ENCODE results near the gene FCSK.
"Not testable (repeated sequence)": the region's sequence is repeated elsewhere in the genome, so short reads cannot be mapped to it uniquely, and the experiment has no call there.

FCSK gene

DNA sequence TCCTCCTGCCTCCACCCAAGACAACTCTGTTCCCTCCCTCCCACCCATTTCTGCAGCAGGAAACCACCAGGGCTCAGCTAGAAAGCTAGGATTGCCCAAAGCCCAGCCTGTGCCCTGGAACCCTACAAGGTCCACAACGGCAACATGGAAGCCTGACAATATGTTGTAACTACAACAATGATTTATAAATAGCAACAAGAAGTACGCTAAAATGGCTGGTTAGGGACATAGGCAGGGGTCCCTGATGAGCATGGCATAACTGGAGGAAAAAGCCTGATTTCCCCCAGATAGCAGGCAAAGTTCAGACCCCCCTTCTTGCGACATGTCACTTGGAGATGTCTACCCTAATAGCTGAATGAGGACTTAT is 22.1 kb upstream of the FCSK start:
- DNase-seq (ENCODE audit: low spot score): no peak

DNA sequence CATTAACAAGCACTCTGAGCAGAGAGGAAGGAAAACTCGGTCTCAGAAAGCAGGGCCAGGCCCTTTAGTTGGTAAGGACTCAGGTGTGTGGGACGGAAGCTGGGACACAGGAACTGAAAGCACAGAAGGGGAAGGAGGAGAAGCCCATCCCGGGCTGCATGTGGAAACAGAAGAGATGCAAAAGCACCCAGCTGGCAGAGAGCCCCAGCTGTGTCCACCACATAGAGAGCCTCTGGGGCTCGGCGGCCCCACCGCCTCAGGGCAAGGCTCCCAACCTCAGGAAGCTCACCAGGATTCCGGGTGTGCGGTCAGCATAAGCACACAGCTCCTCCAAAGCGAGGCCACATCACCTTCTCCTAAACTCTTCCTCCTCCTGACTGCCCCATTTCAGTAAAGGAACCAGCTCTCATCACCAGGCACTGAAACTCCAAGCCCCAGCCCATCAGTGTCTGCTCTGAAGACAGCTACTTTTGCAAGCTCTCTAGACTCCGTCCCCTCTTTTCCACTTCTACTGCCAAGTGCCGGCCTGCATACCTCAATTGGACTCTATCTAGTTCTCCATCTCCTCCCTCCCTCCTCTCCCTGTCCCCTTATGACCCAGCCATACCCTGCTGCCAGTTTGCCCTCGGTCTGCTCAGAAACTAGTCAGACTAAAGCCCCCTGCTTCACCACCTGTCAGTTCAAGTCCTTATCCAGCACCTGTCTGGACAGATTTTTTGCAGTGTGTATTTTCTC is 21.5 kb upstream of the FCSK start:
- no peak for DNase-seq (ENCODE audit: low spot score)

DNA sequence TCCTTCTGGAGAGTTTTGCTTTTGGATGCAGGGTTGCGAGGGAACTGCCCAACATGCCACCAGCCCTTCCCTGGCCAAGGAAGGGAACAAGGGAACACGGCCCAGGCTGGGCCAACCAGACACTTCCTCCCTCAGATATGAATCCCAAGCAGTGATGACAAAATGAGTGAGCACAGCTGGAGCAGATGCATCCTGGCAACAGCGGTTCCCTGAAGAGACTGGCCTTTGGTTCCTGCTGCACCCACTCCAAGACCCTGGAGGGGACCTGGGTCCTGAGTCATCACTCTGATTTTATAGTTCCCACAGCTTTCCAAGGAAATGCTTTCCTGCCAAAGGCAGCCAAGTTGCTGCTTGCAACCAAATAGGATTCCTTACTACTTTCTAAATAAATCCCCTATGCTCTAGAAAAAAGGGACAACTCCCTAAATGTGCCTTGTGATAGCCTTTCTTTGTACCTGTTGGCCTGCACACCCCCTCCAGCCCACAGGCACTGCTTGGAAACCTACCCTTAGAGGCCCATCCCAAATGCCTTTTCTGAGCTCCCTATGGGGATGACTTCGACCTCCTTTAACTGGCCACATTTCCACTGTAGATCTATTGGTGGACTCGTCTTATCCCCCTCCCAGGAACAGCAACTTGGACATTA is 20.8 kb upstream of the FCSK start:
- no peak for DNase-seq (ENCODE audit: low spot score)

DNA sequence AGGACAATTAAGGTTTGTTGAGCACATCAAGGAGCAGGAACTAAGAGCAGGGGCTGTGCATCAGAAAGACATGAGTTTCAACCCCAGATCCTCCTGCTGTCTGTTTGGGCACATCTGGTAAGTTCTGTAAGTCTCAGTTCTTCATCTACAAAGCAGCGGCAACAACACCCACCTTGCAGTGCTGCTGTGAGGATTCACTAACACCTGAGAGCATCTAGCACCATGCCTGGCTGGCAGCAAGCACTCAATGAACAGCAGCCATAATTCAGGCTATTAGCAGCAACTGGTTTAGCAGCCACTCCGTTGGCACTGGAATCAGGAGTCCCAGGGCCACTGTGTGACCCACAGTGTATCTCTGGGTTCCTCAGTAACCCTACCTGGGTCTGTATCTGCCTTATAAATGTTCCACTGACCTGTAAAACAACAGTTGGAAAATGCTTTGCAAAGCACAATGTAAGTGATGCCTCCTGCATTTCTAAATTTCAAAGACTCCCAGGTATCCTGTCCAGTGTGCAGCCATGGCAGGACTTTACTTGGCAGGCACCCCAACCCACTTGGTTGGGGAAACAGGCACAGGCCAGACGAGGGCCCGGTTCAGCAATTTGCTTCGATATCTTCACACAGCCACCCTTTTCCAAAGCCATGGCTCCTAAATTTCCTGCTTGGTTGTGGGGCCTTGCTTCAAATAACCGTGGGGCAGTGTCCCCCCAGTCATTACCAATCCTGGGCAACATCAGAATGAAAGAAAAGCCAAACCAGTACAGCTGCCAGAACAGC is 19.7 kb upstream of the FCSK start:
- no peak for DNase-seq (ENCODE audit: low spot score)

DNA sequence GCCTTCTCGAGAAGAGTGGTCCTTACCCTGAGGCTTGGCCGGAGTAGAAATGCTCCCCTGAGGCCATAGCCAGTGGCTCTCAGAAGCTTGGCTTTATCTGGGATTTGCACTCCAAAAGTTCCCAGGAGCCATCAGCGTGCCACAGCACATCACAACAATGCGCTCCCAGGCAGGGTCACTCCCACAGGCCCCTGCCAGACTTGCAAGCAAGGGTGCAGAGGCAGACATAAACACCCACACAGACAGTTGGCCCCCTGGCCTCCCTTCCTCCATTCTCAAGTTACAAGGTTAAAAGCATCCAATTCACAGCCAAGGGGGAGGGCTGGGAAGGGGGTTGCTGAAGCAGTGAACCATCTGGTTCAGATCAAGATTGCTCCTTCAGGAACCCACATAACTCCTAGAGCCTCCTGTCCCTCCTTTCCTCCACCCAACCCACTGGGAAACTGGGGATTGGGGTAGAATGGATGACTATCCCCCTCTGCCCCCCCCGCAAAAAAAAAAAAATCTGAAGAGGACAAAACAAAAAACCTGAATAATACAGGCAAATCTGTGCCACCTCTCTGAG is 17.3 kb upstream of the FCSK start:
- no peak for DNase-seq (ENCODE audit: low spot score)

DNA sequence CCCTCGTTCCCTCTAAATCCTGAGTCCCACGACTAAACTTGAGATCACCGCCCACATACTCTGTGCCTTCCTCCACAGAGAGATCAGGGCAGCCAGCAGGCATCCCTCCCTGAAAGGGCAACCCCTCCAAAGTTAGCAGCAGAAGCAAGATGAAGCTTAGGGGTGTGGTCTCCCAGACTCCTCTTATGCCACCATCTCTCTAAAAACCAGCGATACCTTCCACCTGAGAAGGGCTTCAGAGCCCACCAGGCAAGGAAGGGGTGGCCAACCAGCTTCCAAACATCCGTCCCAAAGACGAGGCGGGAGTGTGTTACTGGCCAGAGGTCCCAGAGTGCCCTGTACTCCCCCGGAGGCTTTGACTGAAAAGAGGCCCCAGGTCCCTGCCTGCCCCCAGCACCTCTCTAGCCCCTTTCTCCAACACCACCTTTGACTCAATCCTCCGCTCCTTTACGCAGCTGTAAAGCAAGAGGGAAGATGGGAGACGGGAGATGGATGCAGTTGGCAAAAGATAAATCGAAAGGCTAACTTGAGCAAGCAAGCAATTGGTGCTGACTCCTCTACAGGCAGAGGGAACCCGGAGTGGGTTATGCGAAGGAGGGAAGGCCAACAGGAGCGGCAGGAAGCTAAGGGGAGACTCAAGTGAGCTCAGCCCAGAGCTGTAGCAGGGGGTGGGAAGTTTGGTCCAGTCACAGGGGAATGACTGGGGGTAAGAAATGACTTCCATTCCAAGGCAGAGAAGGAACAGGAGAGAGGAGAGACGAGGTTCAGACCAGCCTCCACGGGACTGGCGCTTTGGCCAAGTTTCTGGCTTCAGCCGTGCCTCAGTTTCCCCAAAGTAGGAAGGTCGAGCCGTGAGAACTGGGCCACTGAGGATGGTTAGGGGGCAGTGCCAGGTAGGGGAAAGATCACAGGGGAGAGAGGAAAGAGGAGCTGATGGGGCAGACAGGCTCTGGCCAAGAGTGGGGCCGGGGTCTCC is 16.5 kb upstream of the FCSK start:
- DNase-seq (ENCODE audit: low spot score): peak; percentile 69

DNA sequence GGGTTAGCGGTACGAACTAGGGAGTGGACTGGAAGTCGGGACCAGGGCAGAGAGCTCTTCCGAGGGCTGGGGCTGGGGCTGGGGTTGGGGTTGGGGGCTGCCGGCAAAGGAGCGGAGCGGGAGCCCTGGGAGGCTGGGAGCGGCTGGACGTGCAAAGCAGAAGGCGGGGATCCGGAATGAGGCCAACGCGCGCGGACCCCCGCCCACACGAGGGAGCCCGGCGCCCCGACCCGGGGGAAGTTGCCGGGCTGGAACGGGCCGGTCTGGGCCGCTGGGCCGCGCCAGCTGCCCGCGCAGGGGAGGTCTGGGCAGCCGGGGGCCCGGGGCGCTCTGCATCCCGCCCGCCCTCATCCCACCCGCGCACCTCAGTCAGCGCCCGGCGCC is 15.8 kb upstream of the FCSK start:
- no peak for DNase-seq (ENCODE audit: low spot score)

DNA sequence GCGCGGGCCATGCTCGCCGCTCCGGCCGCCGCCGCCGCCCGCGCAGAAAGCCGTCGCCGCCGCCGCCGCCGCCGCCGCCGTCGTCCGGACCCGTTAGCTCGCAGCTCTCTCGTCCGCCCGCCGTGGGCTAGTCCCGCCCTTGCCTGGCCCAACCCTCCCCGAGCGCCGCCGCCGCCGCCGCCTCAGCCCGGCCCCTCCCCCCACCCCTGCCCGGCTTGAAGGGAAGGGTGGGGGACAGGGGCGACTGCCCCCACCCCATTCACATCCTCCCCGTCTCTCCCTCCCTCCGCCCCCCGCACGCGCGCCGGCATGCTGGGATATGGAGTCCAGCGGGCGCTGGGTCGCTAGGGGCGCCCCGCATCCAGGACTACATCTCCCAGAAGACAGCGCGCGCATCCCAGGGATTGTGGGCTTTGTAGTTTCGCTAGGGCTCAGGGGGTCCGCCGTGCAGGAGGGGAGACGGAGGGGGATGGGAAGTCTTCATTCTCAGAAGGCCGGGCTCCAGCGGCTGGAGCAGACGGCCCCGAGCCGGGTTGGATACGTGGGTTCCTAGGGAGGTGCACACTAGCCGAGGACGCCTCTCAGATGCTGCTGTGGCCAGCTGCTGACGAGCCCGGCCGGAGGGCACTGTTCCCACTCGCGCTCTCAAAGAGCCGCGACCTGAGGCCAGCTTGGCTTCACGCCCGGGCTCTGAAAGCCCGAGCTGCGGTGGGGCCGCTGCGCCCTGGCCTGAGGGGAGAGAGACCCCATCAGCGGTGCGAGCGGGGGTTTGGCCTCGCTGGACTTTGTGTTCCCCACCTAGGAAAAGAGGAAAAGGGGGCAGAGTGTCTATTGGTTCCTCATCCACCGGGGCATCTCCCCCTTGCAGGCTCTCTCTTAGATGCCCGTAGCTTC is 15.2 kb upstream of the FCSK start, which contains the start of gene ST3GAL2:
ST3GAL2 (minus strand) TSS at position 132 of the 894 bp plus-strand sequence. CDS start 40,570 bp downstream, outside the sequence.
- DNase-seq (ENCODE audit: low spot score): peak; percentile 97

DNA sequence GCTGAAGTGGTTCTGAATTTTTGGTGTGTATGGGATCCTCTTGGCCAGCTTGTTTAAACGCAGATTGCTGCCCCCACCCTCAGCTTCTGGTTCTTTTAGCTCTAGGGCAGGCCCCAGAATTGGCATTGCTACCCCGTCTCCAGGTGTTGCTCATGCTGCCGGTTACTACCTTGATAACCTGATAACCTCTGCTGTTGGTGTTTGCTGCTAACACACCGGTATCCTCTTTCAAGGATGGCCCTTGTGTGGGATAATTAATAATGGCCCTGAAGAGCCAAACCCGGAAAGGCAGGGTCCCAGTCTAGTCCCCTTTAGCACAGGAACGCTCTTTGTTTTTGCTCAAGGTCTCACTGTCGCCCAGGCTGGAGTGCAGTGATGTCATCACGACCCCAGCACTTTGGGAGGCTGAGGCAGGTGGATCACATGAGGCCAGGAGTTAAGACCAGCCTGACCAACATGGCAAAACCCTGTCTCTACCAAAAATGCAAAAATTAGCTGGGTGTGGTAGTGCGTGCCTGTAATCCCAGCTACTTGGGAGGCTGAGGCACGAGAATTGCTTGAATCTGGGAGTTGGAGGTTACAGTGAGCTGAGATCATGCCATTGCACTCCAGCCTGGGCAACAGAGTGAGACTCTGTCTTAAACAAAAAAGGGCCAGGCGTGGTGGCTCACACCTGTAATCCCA is 14.2 kb upstream of the FCSK start:
- no peak for DNase-seq (ENCODE audit: low spot score)

DNA sequence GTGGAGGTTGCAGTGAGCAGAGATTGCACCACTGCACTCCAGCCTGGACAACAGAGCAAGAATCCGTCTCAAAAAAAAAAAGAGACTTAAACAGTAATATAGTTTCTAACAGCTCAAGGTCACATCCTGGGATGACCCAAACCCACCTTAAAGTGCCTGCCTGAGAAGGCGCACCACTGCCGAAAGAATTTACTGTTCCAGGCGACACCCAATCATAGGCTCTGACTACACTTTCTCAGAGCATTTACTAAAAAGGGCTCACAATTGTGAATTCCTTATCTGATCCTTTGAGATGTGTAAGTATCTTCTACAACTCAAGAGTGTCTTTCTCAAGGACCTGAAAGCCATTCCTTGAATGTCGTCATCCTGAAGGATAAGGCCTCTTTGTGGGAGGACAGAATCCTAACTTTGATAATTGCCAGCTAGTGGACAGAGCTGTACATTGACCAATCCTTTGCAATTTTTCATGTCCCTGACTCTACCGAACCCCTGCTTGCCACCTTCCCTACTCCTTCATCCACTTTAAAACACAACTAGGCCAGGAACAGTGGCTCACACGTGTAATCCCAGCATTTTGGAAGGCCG is 12.9 kb upstream of the FCSK start:
- no peak for DNase-seq (ENCODE audit: low spot score)

DNA sequence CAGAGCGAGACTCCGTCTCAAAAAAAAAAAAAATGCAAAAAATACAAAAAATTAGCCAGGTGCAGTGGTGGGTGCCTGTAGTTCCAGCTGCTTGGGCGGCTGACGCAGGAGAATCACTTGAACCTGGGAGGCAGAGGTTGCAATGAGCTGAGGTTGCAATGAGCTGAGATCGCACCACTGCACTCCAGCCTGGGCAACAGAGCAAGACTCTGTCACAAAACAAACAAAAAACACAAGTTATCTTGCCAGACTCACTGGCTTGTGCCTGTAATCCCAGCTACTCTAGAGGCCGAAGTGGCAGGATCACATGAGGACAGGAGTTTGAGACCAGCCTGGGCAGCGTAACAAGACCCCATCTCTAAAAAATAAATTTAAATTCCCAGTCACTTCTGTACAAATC is 12.1 kb upstream of the FCSK start:
- DNase-seq (ENCODE audit: low spot score): no peak

DNA sequence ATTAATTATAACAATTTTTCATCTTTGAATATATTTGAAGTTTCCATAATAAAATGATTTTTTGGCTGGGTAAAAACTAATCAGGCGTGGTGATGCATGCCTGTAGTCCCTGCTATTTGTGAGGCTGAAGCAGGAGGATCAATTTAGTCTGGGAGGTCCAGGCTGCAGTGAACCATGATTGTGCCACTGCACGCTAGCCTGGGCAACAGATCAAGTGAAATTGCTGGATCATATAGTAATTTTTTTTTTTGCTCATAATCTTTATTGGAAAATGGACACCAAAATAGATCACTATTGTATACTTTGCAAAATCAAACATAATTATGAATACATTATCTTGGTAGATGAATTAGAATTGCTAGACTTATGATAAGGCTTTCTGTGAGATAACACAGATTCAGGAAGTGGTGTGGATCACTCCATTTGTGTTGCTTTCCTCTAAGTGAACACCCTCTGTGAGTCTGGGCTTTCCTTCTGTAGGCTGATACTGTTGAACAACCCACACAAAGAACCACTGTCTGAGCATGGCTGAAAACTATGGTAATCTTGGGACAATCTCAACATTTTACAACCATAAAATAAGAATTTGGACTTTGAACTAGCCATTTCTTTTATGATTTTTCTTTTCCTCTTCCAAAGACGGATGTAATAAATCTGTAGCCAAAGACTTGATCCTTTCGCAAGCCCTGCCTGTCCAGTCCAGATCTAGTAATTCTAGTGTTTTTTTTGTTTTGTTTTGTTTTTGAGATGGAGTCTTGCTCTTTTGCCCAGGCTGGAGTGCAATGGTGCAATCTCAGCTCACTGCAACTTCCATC is 9.9 kb upstream of the FCSK start:
- DNase-seq (ENCODE audit: low spot score): no peak

DNA sequence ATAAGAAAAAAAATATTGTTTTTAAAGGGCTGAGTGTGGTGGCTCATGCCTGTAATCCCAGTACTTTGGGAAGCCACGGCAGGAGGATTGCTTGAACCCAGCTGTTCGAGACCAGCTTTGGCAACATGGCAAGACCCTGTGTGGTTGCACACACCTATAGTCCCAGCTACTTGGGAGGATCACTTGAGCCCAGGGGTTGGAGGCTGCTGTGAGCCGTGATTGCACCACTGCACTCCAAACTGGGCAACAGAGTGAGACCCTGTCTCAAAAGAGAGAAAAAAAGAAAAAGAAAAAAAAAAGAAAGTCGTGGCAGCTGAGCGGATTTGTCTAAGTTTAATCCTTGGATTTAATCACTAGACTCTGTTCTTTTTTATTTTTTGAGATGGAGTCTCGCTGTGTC is 6.3 kb upstream of the FCSK start:
- no peak for DNase-seq (ENCODE audit: low spot score)

DNA sequence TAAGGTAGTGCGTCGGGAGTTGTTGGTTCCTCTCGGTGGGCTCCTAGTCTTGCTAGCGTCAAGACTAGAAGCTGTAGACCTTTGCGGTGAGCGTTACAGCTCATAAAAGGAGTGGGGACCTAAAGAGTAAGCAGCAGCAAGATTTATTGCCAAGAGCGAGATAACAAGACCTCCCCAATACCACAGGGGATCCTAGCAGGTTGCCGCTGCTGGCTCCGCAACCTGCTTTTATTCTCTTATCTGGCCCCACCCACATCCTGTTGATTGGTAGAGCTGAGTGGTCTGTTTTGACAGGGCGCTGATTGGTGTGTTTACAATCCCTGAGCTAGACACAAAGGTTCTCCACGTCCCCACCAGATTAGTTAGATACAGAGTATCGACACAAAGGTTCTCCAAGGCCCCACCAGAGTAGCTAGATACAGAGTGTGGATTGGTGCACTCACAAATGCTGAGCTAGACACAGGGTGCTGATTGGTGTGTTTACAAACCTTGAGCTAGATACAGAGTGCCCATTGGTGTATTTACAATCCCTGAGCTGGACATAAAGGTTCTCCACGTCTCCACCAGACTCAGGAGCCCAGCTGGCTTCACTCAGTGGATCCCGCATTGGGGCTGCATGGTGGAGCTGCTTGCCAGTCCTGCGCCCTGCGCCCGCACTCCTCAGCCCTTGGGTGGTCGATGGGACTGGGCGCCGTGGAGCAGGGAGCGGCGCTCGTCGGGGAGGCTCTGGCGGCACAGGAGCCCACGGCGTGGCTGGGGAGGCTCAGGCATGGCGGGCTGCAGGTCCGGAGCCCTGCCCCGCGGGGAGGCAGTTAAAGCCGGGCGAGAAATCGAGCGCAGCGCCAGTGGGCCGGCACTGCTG is 4.0 kb upstream of the FCSK start:
- DNase-seq (ENCODE audit: low spot score): not testable (repeated sequence)

DNA sequence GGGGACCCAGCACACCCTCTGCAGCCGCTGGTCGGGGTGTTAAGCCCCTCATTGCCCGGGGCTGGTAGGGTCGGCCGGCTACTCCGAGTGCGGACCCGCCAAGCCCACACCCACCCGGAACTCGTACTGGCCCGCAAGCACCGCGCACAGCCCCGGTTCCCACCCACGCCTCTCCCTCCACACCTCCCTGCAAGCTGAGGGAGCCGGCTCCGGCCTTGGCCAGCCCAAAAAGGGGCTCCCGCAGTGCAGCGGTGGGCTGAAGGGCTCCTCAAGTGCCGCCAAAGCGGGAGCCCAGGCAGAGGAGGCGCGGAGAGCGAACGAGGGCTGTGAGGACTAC is 3.4 kb upstream of the FCSK start:
- not testable (repeated sequence) for DNase-seq (ENCODE audit: low spot score)

DNA sequence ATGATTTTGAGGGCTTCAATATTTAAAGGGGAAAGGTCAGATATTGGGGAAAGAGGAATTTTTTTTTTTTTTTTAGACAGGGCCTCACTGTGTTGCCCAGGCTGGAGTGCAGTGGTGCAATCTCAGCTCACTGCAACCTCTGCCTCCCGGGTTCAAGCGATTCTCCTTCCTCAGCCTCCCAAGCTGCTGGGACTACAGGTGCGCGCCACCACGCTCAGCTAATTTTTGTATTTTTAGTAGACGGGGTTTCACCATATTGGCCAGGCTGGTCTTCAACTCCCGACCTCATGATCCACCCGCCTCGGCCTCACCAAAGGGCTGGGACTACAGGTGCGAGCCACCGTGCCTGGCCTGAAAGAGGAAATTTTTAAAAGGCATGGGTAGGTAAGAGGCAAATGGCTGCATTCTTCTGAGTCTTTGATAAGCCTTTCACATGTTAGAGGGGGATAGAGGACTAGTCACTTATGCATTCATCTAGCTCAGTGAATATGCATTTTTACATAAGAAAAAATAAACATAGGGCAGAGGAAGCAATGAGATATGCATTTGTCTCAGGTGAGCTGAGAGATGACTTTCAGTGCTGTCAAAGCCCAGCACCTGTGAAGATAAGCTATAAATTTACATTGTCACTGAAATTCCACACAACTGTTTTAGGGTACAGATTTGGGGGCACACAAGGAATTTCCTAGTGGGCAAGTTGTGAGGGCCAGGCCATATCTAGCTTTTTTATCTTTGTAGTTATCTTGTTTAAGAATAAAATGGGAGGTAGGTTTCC is 1.1 kb upstream of the FCSK start:
- DNase-seq (ENCODE audit: low spot score): no peak

DNA sequence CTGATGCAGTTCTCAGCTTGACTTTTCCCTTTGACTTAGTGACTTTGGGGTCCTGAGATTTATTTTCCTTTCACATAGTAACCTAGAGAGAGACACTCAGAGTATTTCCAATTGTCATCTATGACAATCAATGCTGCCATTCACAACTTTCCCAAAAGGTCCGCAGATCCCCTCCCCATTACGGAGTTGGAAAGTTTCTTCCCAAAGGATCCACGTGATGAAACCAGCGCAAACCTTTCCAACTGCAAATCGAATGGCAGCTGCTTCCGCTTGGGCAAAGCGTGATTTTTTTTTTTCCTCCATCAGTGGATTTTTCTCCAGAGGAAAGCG is 538 bp upstream of the FCSK start:
- DNase-seq (ENCODE audit: low spot score): peak; percentile 32

Data from putamen (tissue), 1 donor.